Activated T-helper 1 cell treated with anti-CD3 and anti-CD28 coated beads, Interleukin-12 subunit alpha, Interleukin-12 subunit beta, Interleukin-2, Interleukin-4 antibody, amounts not matched to agents 30 ng/mL and 10 ng/mL and 1 ng/mL, durations not matched to agents 14 hours and 24 hours and 36 hours (primary cell): ENCODE results near the gene PITRM1. TPM values are rescaled to one million over a fixed set of nuclear protein-coding genes. Genes with fewer than 3 reads are reported as not detected.

Source experiments
- DNase-seq: peaks from one replicate; pipeline ENCODE4 v3.0.0; 2021; ENCODE audit warnings: low spot score
- H3K27ac Mint-ChIP-seq: one replicate; pipeline ENCODE4 v1.8.0; 2021; ENCODE audit warnings: mild to moderate bottlenecking, mixed read lengths
- H3K27me3 Mint-ChIP-seq: one replicate; pipeline ENCODE4 v1.8.0; 2022; ENCODE audit warnings: mild to moderate bottlenecking, moderate library complexity, mixed read lengths; ENCODE audit not compliant: insufficient read depth
- H3K36me3 Mint-ChIP-seq: one replicate; pipeline ENCODE4 v1.8.0; 2021; ENCODE audit warnings: low read depth, mixed read lengths
- H3K4me1 Mint-ChIP-seq: one replicate; pipeline ENCODE4 v1.8.0; 2021; ENCODE audit warnings: low read depth, mixed read lengths
- H3K4me3 Mint-ChIP-seq: one replicate; pipeline ENCODE4 v1.8.0; 2021; ENCODE audit warnings: mild to moderate bottlenecking, moderate library complexity, mixed read lengths
- H3K9me3 Mint-ChIP-seq: one replicate; pipeline ENCODE4 v1.8.0; 2021; ENCODE audit warnings: mixed read lengths
- intact Hi-C: fragments of 100-400 bp; cut with micrococcal nuclease; formaldehyde crosslinking; loops from one replicate; pipeline ENCODE4 v1.15.1; 2024
- total RNA-seq: library from RNA; stranded (reverse); gene quantifications from 2 replicates; pipeline ENCODE4 v1.2.3, GENCODE V29; 2022

Gene PITRM1
- total RNA-seq, 1 donor from 2014 or later = 76.3 TPM

GRCh38 chr10:3208481-3209406 is 36.2 kb upstream of the PITRM1 start:
- H3K4me1 Mint-ChIP-seq = no peaks in the 10 kb centered on the region
- intact Hi-C loops = no loop called here
- H3K27ac Mint-ChIP-seq = no peak overlapping the region
- peaks cover 60% of the 10 kb centered on the region for H3K27me3 Mint-ChIP-seq
- no peaks in the 10 kb centered on the region for H3K9me3 Mint-ChIP-seq
- H3K36me3 Mint-ChIP-seq = no peaks in the 10 kb centered on the region
- no peak overlapping the region for H3K4me3 Mint-ChIP-seq
- DNase-seq = no peak

- intact Hi-C loops = no loop called here
- Mint-ChIP-seq H3K4me3 (no peak overlapping the region), H3K27me3 (peaks cover 65% of the 10 kb centered on the region), H3K27ac (no peak overlapping the region), H3K9me3 (no peaks in the 10 kb centered on the region), H3K4me1 (no peaks in the 10 kb centered on the region), H3K36me3 (no peaks in the 10 kb centered on the region)
- no peak for DNase-seq
Measured at GRCh38 chr10:3207351-3207750, 34.8 kb upstream of the PITRM1 start.

GRCh38 chr10:3206511-3207157 is 34.1 kb upstream of the PITRM1 start:
- no peaks in the 10 kb centered on the region for H3K9me3 Mint-ChIP-seq
- H3K4me1 Mint-ChIP-seq = no peaks in the 10 kb centered on the region
- no peak overlapping the region for H3K4me3 Mint-ChIP-seq
- H3K27me3 Mint-ChIP-seq = peaks cover 70% of the 10 kb centered on the region
- no peak overlapping the region for H3K27ac Mint-ChIP-seq
- H3K36me3 Mint-ChIP-seq = no peaks in the 10 kb centered on the region
- intact Hi-C loops = no loop called here
- DNase-seq = no peak

GRCh38 chr10:3203972-3204371 is 31.4 kb upstream of the PITRM1 start:
- Mint-ChIP-seq H3K4me3 (no peak overlapping the region), H3K27me3 (peaks cover 76% of the 10 kb centered on the region), H3K4me1 (peaks cover 7% of the 10 kb centered on the region), H3K9me3 (no peaks in the 10 kb centered on the region), H3K36me3 (no peaks in the 10 kb centered on the region), H3K27ac (no peak overlapping the region)
- intact Hi-C loops = no loop called here
- no peak for DNase-seq

- Mint-ChIP-seq H3K27ac (no peak overlapping the region), H3K9me3 (no peaks in the 10 kb centered on the region), H3K4me1 (peaks cover 14% of the 10 kb centered on the region), H3K36me3 (no peaks in the 10 kb centered on the region), H3K4me3 (no peak overlapping the region), H3K27me3 (peaks cover 84% of the 10 kb centered on the region)
- intact Hi-C loops = no loop called here
- no peak for DNase-seq
Measured at GRCh38 chr10:3203016-3203811, 30.6 kb upstream of the PITRM1 start.

GRCh38 chr10:3201796-3202195 is 29.2 kb upstream of the PITRM1 start:
- intact Hi-C loops = no loop called here

GRCh38 chr10:3199488-3199887 is 26.9 kb upstream of the PITRM1 start:
- Mint-ChIP-seq H3K36me3 (no peaks in the 10 kb centered on the region), H3K27me3 (peaks cover 82% of the 10 kb centered on the region), H3K27ac (no peak overlapping the region), H3K9me3 (no peaks in the 10 kb centered on the region), H3K4me1 (peaks cover 24% of the 10 kb centered on the region), H3K4me3 (no peak overlapping the region)
- intact Hi-C loops = loop anchor here (5.0 kb wide), 1 partner anchor 933 kb away; no protein-coding TSS in a partner anchor
- DNase-seq = no peak

More at GRCh38 chr10:3201796-3202195, 29.2 kb upstream of the PITRM1 start:
- Mint-ChIP-seq H3K9me3 (no peaks in the 10 kb centered on the region), H3K27me3 (peaks cover 79% of the 10 kb centered on the region), H3K4me1 (peaks cover 24% of the 10 kb centered on the region), H3K36me3 (no peaks in the 10 kb centered on the region), H3K4me3 (no peak overlapping the region), H3K27ac (no peak overlapping the region)
- no peak for DNase-seq

GRCh38 chr10:3198900-3199299 is 26.3 kb upstream of the PITRM1 start:
- no peak for DNase-seq
- H3K36me3 Mint-ChIP-seq = no peaks in the 10 kb centered on the region
- intact Hi-C loops = loop anchor here (5.0 kb wide), 1 partner anchor 933 kb away; no protein-coding TSS in a partner anchor
- H3K9me3 Mint-ChIP-seq = no peaks in the 10 kb centered on the region
- H3K27me3 Mint-ChIP-seq = peaks cover 85% of the 10 kb centered on the region
- H3K4me3 Mint-ChIP-seq = no peak overlapping the region
- peaks cover 24% of the 10 kb centered on the region for H3K4me1 Mint-ChIP-seq
- H3K27ac Mint-ChIP-seq = peak overlapping the region; percentile 40

GRCh38 chr10:3197348-3198003 is 24.9 kb upstream of the PITRM1 start:
- H3K4me3 Mint-ChIP-seq = peak overlapping the region; percentile 37
- DNase-seq = peak; percentile 76
- H3K27ac Mint-ChIP-seq = peak overlapping the region; percentile 57
- H3K4me1 Mint-ChIP-seq = peaks cover 24% of the 10 kb centered on the region
- intact Hi-C loops = loop anchor here (1.0 to 5.0 kb wide), 11 partner anchors 11 to 1570 kb away; partner anchors contain the start of gene KLF6
- H3K9me3 Mint-ChIP-seq = no peaks in the 10 kb centered on the region
- no peaks in the 10 kb centered on the region for H3K36me3 Mint-ChIP-seq
- H3K27me3 Mint-ChIP-seq = peaks cover 82% of the 10 kb centered on the region

- no peak overlapping the region for H3K27ac Mint-ChIP-seq
- no peaks in the 10 kb centered on the region for H3K36me3 Mint-ChIP-seq
- H3K27me3 Mint-ChIP-seq = peaks cover 80% of the 10 kb centered on the region
- no peak overlapping the region for H3K4me3 Mint-ChIP-seq
- intact Hi-C loops = loop anchor here (1.0 to 5.0 kb wide), 11 partner anchors 11 to 1570 kb away; partner anchors contain the start of gene KLF6
- peaks cover 24% of the 10 kb centered on the region for H3K4me1 Mint-ChIP-seq
- H3K9me3 Mint-ChIP-seq = no peaks in the 10 kb centered on the region
- no peak for DNase-seq
Measured at GRCh38 chr10:3196958-3197347, 24.4 kb upstream of the PITRM1 start.

- H3K27ac Mint-ChIP-seq = no peak overlapping the region
- peaks cover 80% of the 10 kb centered on the region for H3K27me3 Mint-ChIP-seq
- H3K4me1 Mint-ChIP-seq = peaks cover 24% of the 10 kb centered on the region
- H3K36me3 Mint-ChIP-seq = no peaks in the 10 kb centered on the region
- intact Hi-C loops = loop anchor here (2.0 to 5.0 kb wide), 3 partner anchors 272 to 936 kb away; partner anchors contain the start of gene KLF6
- no peak for DNase-seq
- H3K9me3 Mint-ChIP-seq = no peaks in the 10 kb centered on the region
- H3K4me3 Mint-ChIP-seq = no peak overlapping the region
Measured at GRCh38 chr10:3196482-3196881, 23.9 kb upstream of the PITRM1 start.

- Mint-ChIP-seq H3K4me3 (no peak overlapping the region), H3K36me3 (no peaks in the 10 kb centered on the region), H3K9me3 (no peaks in the 10 kb centered on the region), H3K27me3 (peaks cover 78% of the 10 kb centered on the region), H3K27ac (no peak overlapping the region), H3K4me1 (peaks cover 24% of the 10 kb centered on the region)
- DNase-seq = no peak
- intact Hi-C loops = loop anchor here (2.0 to 5.0 kb wide), 3 partner anchors 273 to 937 kb away; partner anchors contain the start of gene KLF6
Measured at GRCh38 chr10:3195726-3196125, 23.1 kb upstream of the PITRM1 start.
